CD4-positive, alpha-beta T cell treated with Interleukin-4 for 4 hours (primary cell): ENCODE results near the gene GPR146.
"Not testable (repeated sequence)": the region's sequence is repeated elsewhere in the genome, so short reads cannot be mapped to it uniquely, and the experiment has no call there.

Experiments
- DNase-seq: peaks from one replicate; pipeline ENCODE4 v3.0.0-alpha.2; 2020

The GPR146 gene

DNA sequence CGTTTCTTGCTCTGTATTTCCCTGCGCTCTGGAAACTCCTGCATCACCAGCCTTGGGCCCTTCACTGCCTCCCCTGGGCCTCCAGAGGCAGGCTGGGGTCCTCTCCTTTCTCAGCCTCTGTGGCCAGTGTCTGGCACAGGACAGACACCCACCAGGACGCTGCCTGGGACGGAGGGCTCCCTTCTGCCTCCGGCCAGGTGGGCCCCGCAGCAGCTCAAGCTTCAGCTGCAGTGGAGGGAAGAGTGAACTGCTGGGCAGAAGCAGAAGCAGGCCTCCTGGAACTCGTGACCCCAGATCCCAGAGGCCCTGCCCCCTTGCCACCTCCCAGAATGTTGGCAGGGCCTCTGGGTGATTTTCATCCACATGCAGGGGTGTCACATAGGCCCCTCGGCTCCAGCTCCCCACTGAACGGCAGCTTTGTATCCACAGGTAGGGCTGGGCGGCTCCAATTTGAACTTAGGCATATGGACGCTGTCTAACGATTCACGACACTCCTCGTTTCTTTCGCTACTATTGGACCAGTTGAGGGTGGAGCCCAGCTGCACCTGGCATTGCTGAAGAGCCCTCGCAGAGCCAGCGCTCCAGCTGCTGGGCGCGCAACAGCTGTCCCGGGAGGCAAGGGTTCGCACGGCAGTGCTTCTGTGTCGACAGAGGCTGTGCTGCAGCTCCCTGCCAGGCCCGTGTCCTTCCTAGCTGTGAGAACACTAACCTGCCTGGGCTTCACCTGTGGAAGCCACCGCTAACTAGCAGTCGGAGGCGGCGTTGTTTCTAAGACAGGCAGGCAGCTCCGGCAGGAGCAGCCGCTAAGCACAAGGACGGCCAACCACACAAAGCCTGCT is 18.4 kb upstream of the GPR146 start:
- DNase-seq, result no peak

DNA sequence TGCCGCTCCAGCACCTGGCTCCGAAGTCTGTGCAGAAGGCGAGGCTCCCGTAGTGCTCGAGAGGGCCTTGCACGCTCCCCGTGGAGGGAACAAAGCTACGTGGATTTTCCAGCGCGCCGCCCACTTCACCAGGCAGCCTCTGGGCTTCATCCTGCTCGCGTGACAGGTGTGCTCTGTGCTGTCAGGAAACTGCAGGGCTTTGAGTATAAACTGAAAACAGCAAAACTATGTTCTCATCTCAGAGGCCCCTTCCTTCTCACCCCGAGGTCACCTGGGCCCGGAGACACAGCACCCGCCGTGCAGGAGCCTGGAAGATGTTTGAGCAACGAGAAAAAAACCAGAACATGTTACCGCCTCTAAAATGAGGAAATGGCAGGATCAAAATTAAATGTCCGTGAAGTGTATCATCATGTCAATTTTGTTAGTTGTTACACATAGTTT is 17.6 kb upstream of the GPR146 start:
- no peak for DNase-seq

DNA sequence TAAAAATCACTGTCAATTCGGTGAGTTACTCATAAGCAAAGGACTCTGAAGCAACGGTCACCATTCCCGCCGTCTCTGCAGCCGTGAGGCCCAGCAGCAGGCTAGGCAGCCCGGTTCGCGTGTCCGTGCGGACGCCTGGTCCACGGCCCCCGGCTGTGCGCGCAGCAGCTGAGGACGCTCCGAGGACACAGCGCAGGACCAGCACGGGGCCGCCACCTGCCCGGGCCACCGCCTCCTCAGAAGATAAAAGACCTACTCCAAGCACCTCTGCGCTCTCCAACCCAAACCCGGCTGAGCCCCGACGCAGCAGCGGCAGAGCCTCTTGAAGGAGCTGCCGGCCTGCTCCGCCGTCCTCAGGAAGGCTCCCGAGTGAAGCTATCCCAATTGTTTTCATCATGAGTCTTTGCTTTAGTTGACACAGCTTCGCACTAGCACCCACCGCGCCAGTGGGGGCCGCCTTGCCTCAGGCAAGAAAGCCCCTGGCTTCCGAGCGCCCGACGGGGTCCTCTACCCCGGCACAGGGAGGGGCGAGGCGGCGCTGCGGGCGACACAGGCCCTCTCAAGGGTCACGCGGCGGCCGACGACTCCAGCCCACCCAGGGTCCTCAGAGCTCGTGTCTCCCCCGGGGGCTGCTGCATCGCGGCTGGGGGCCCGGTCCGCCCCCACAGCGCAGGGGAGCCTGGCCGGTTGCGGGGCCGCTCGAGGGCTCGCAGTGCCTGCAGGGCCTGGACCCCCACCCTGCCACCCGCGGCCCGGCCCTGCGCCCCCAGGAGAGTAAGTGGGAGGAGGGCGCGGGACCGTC is 16.9 kb upstream of the GPR146 start:
- DNase-seq, result no peak

DNA sequence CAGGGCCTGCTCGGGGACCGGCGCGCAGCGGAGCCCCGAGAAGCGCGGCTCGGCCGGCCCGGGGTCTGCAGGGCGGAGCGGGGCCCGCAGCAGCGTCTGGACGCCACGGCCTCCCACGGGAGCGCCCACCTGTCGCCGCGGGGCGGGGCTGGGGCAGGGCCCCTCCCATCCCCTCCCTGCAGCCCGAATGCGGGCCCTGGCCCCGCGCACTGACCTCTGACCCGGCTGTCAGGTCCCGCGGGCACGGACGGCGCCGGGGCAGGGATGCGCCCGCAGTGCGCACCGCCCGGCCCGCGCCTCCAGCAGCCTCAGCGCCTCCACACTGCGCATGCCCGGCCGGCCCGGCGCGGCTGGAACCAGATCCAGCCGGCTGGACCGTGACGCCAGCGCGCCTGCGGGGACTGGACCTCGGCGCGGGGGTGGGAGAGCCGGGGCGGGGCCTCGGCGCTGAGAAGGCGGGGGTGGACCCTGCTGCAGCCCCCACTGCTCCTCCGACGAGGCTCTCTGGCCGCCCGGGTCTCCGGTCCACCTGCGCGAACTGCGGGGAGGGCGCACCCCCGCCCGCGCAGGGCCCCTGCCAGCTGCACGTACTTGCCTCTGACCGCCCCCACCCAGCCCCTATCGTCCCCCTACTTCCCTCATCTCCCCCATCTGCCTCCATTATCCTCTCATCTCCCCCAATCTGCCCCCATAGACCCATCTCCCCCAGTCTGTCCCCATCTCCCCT is 16.1 kb upstream of the GPR146 start:
- DNase-seq, result peak; percentile 76

- peak; percentile 82 for DNase-seq
These were observed 15.3 kb upstream of the GPR146 start for GRCh38 chr7:1028775-1029636.

- no peak for DNase-seq
These were observed 14.5 kb upstream of the GPR146 start for GRCh38 chr7:1029637-1030443.

- no peak for DNase-seq
These were observed 13.8 kb upstream of the GPR146 start for GRCh38 chr7:1030444-1031070.

- DNase-seq, result no peak
These were observed 12.5 kb upstream of the GPR146 start for GRCh38 chr7:1031716-1032455.

DNA sequence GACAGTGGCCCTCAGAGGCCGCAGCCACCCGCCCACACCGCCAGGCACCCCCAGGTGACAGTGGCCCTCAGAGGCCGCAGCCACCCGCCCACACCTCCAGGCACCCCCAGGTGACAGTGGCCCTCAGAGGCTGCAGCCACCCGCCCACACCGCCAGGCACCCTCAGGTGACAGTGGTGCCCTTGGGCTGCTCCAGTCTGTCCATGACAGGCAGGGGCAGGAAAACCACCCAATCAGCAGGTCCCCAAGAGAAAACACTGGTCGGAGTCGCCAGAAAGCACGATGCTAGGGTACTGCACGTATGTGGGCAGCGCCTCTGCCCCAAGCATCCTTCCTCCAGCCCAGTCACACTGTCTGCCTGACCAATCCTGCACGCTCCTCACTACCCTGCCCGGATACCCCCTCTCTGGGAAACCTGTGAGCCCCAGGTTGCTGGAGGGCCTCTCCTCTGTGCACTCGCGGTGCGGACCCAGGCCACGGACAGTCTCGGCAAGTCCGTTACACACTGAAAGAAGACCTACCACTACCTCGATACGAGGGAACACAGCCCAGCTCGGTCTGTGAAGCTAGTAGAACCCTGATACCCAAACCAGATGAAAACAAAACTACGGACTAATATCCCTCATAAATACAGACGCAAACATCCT is 11.7 kb upstream of the GPR146 start:
- no peak for DNase-seq

DNA sequence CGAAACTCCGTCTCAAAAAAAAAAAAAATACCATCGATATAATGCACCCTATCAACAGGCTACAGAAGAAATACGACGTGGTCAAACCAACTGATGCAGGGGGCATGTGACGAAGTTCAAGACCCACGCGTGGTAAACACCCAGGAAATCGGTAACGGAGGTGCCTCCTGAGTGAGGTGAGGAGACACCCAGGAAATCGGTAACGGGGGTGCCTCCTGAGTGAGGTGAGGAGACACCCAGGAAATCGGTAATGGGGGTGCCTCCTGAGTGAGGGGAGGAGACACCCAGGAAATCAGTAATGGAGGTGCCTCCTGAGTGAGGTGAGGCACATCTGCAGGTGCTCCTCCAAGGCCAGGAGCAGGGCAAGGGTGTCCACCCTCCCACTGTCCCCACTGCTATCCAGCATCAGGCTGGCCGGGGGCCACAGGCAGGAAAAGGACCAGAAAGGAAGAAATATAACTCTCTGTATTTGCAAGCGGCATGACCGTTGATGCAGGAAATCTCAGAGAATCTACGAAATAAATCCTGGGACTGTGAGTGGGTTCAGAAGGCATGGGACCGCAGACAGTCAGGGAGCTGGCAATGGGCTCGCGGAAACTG is 10.7 kb upstream of the GPR146 start:
- peak; percentile 48 for DNase-seq

DNA sequence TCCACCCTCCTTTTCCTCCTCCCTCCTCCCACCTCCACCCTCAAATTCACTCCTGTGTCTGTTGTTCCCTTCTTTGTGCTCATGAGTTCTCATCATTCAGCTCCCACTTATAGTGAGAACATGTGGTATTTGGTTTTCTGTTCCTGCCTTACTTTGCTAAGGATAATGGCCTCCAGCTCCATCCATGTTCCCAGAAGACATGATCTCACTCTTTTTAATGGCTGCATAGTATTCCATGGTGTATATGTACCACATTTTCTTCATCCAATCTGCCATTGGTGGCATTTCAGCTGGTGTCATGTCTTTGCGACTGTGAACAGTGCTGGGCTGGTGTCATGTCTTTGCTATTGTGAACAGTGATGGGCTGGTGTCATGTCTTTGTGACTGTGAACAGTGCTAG is 9.6 kb upstream of the GPR146 start:
- not testable (repeated sequence) for DNase-seq

GRCh38 chr7:1036164-1036928 is 8.0 kb upstream of the GPR146 start:
- not testable (repeated sequence) for DNase-seq

- not testable (repeated sequence) for DNase-seq
These were observed 4.1 kb upstream of the GPR146 start for GRCh38 chr7:1040233-1040632.

- no peak for DNase-seq
These were observed 3.6 kb upstream of the GPR146 start for GRCh38 chr7:1040790-1041189.

GRCh38 chr7:1041551-1042491 is 2.5 kb upstream of the GPR146 start:
- peak; percentile 25 for DNase-seq

GRCh38 chr7:1042492-1042833 is 1.9 kb upstream of the GPR146 start:
- DNase-seq, result no peak

DNA sequence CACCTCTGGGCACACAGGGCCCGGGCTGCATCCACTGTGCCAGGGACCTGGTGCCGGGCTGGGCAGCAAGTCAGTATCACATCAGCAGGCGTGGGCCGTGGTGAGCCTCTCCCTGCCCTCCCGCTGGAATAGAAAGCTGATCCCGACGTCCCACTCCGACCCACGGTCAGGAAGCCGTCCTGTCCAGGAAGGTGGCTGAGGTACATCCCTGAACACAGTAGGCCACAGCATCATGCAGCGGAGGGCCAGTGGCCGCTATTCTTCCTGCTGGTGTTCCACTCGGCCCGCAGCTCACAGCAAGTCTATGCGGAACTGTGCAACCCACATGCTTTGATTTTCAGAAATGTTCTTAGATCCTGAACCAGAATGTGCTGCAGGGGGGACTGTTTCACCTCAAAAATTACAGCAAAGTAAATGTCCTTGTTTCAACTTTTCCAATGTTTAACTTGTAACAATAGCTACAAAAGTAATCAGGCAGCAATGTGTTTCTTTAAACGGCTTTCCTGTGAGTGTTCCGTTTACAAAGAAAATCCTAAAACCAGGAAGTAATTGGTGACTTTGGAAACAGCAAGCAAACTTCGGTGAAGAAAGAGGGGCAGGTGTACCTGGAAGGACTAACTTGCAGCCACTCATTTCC is 676 bp upstream of the GPR146 start:
- no peak for DNase-seq
